Measurements from ENCODE around the gene SORCS2.

The SORCS2 gene

GRCh38 chr4:7703688-7704087 is 511.4 kb downstream of the SORCS2 start:
- no peak for DNase-seq (ENCODE audit: low read depth, low spot score)
- ChIA-PET POLR2A (no interaction called here), CTCF (interaction anchor here (1.2 to 2.1 kb wide), 2 partner anchors 15 to 17 kb away, joined by 3 to 12 read pairs; no protein-coding TSS in a partner anchor)
- no peak for TF ChIP-seq CTCF (IDR thresholded peaks at IDR 0.05; ENCODE audit: insufficient read depth, low read length, missing control alignments)
- no peak overlapping the region for H3K4me3 ChIP-seq (ENCODE audit: low read depth, low read length)

DNA sequence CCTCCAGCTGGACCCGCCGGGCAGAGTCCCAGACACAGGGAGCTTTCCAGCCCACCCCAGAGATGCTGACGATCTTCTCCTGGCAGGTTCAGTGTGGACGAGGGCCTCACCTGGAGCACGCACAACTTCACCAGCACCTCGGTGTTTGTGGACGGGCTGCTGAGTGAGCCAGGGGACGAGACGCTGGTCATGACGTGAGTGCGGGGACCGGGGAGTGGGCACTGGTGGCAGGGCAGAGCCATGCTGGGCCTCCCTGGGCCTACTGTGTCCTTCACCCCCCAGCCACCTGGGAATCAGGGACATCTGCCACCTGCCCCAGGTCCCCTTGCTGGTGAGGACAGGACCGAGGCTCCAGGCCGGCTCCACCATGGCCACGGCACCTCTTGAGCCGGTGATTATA is 511.8 kb downstream of the SORCS2 start:
- CTCF ChIA-PET: interaction anchor here (1.2 kb wide), 1 partner anchor 15 kb away, joined by 3 read pairs; no protein-coding TSS in a partner anchor
- POLR2A ChIA-PET: no interaction called here
- no peak for DNase-seq (ENCODE audit: low read depth, low spot score)
- no peak for TF ChIP-seq CTCF (IDR thresholded peaks at IDR 0.05; ENCODE audit: insufficient read depth, low read length, missing control alignments)
- H3K4me3 ChIP-seq (ENCODE audit: low read depth, low read length): no peak overlapping the region

DNA sequence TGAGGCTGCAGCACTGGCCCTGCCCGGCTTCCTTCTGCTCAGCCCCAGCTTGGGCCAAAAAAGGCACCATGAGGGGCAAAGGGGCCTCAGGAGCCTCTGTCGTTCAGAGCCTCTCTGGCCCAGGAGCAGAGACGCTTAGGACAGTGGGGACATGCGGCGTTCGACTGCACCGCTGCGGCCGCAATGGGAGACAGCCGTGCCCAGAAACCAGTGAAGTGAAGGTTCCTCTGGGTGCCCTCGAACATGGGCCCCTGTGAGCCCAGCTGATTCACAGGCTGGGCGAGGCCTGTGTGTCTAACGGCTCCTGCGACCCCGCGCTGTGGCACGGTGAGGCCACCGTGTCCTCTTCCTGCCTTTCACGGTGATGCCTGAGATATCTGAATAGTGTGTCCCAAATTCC is 512.3 kb downstream of the SORCS2 start:
- POLR2A ChIA-PET: no interaction called here
- CTCF ChIA-PET: interaction anchor here (1.2 to 1.5 kb wide), 2 partner anchors 14 to 15 kb away, joined by 3 to 5 read pairs; no protein-coding TSS in a partner anchor
- no peak overlapping the region for H3K4me3 ChIP-seq (ENCODE audit: low read depth, low read length)
- TF ChIP-seq CTCF (IDR thresholded peaks at IDR 0.05; ENCODE audit: insufficient read depth, low read length, missing control alignments): no peak
- no peak for DNase-seq (ENCODE audit: low read depth, low spot score)

DNA sequence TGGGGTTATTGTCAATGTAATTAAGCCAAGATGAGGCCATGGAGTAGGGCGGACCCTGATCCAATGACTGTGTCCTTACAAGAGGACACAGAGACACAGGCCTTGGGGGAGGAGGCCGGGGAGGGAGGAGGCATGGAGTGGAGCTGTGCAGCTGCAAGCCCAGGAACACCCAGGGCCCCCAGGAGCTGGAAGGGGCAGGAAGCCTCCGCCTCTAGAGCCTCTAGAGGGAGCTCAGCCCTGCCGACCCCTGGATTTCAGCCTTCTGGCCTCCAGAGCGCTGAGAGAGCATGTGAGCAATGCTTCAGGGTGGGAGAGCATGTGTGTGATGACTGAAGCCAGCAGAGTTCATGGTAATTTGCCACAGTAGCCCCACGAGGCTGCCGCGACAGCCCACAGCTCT is 512.7 kb downstream of the SORCS2 start:
- no peak overlapping the region for H3K4me3 ChIP-seq (ENCODE audit: low read depth, low read length)
- no peak for DNase-seq (ENCODE audit: low read depth, low spot score)
- CTCF ChIA-PET: interaction anchor here (1.5 kb wide), 1 partner anchor 15 kb away, joined by 5 read pairs; no protein-coding TSS in a partner anchor
- POLR2A ChIA-PET: no interaction called here
- no peak for TF ChIP-seq CTCF (IDR thresholded peaks at IDR 0.05; ENCODE audit: insufficient read depth, low read length, missing control alignments)

- ChIA-PET CTCF (interaction anchor here (1.5 kb wide), 1 partner anchor 14 kb away, joined by 5 read pairs; no protein-coding TSS in a partner anchor), POLR2A (no interaction called here)
- no peak for TF ChIP-seq CTCF (IDR thresholded peaks at IDR 0.05; ENCODE audit: insufficient read depth, low read length, missing control alignments)
- no peak overlapping the region for H3K4me3 ChIP-seq (ENCODE audit: low read depth, low read length)
- no peak for DNase-seq (ENCODE audit: low read depth, low spot score)
These were observed 513.3 kb downstream of the SORCS2 start for GRCh38 chr4:7705593-7705992.

DNA sequence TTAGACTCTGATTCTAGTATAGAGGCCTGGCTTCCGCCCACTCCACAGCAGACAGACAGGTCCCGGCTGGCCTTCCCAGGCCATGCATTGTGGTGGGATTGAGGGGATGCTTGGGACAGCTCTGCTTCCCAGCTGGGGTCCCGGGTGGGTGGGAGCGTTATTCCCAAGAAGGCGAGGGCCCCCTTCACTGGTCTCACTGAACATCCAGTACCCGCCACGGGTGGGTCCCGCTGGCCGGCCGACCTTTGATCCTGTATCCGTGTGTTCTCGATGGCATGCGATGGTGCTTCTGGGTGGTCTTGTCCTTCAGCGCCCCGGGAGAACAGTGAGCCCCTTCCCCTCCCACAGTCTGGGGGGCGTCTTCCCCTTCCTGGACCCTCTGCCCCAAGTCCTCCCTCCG is 515.9 kb downstream of the SORCS2 start:
- no peak for TF ChIP-seq CTCF (IDR thresholded peaks at IDR 0.05; ENCODE audit: insufficient read depth, low read length, missing control alignments)
- H3K4me3 ChIP-seq (ENCODE audit: low read depth, low read length): no peak overlapping the region
- POLR2A ChIA-PET: no interaction called here
- no peak for DNase-seq (ENCODE audit: low read depth, low spot score)
- CTCF ChIA-PET: interaction anchor here (0.8 to 2.2 kb wide), 2 partner anchors 12 kb away, joined by 5 to 9 read pairs; no protein-coding TSS in a partner anchor
